DND-41 (cell line): ENCODE data around the gene MBD4.

Experiments
- ATAC-seq: fragments of 200-7000 bp; cut with Tn5 transposase; 3 replicates; pipeline ENCODE4 v1.9.1; 2021; ENCODE audit warnings: low read depth; ENCODE audit not compliant: insufficient read depth
- DNase-seq: peaks from one replicate; pipeline ENCODE4 v3.0.0-alpha.2; 2020
- H2AFZ ChIP-seq: 2 replicates; pipeline ENCODE4 v1.6.0; 2012; ENCODE audit warnings: low read depth, low read length
- H3K27ac ChIP-seq: 2 replicates; pipeline ENCODE4 v1.5.1; 2012; ENCODE audit warnings: low read length, inconsistent platforms
- H3K27me3 ChIP-seq: fragments of 200-600 bp; sonication (generic); 2 replicates; pipeline ENCODE4 v1.6.0; 2012; ENCODE audit warnings: low read length, mild to moderate bottlenecking, inconsistent platforms; ENCODE audit not compliant: insufficient read depth, poor library complexity
- H3K36me3 ChIP-seq: 2 replicates; pipeline ENCODE4 v1.5.1; 2012; ENCODE audit warnings: low read length, inconsistent platforms; ENCODE audit not compliant: insufficient read depth
- H3K4me1 ChIP-seq: 2 replicates; pipeline ENCODE4 v1.5.1; 2012; ENCODE audit warnings: mild to moderate bottlenecking, low read length; ENCODE audit not compliant: insufficient read depth
- H3K4me2 ChIP-seq: 2 replicates; pipeline ENCODE4 v1.6.0; 2012; ENCODE audit warnings: mild to moderate bottlenecking, moderate library complexity, low read length, inconsistent platforms; ENCODE audit not compliant: insufficient read depth
- H3K4me3 ChIP-seq, 2 experiments: fragments of 200-600 bp in 1 of 2; shearing (Covaris generic) in 1 of 2; 2 replicates each; pipeline ENCODE4 v1.5.1; 2012 to 2016; ENCODE audit warnings: inconsistent platforms in 2 of 2, low read length in 2 of 2, mild to moderate bottlenecking in 2 of 2, low read depth in 1 of 2, moderate library complexity in 1 of 2
- H3K79me2 ChIP-seq: 2 replicates; pipeline ENCODE4 v1.6.0; 2012; ENCODE audit warnings: low read length, inconsistent platforms; ENCODE audit not compliant: insufficient read depth
- H3K9ac ChIP-seq: 2 replicates; pipeline ENCODE4 v1.6.0; 2012; ENCODE audit warnings: low read depth, mild to moderate bottlenecking, inconsistent platforms, low read length, moderate library complexity
- H3K9me3 ChIP-seq: 2 replicates; pipeline ENCODE4 v1.5.1; 2012; ENCODE audit warnings: low read length, moderate library complexity, mild to moderate bottlenecking, inconsistent platforms; ENCODE audit not compliant: insufficient read depth, severe bottlenecking
- H4K20me1 ChIP-seq: 2 replicates; pipeline ENCODE4 v1.6.0; 2012; ENCODE audit warnings: low read length; ENCODE audit not compliant: insufficient read depth
- EZH2 ChIP-seq: IDR thresholded peaks from 3 replicates; pipeline ENCODE4 v1.6.1; 2012; ENCODE audit warnings: borderline replicate concordance, low read depth, mild to moderate bottlenecking, moderate library complexity, low read length, inconsistent platforms; ENCODE audit not compliant: severe bottlenecking
- TF ChIP-seq, protein P1 (sequence below): IDR thresholded peaks from 2 replicates; pipeline ENCODE4 v1.5.1; 2012; ENCODE audit warnings: borderline replicate concordance, low read length, moderate library complexity, mild to moderate bottlenecking; ENCODE audit not compliant: poor library complexity, severe bottlenecking; ENCODE audit errors: extremely low read depth

MBD4 gene

GRCh38 chr3:129409541-129409940 is 30.2 kb downstream of the MBD4 start:
- no peaks in the 10 kb centered on the region for H3K4me1 ChIP-seq
- no peaks in the 10 kb centered on the region for H3K9me3 ChIP-seq
- no peaks in the 10 kb centered on the region for H3K27me3 ChIP-seq
- H3K4me2 ChIP-seq = no peak overlapping the region
- H4K20me1 ChIP-seq = no peaks in the 10 kb centered on the region
- H3K27ac ChIP-seq = no peak overlapping the region
- no peak for ATAC-seq
- H3K4me3 ChIP-seq = no peak overlapping the region
- no peak overlapping the region for H3K9ac ChIP-seq
- no peaks in the 10 kb centered on the region for H3K36me3 ChIP-seq
- H3K79me2 ChIP-seq = no peaks in the 10 kb centered on the region
- no peak for DNase-seq
- no peak for TF ChIP-seq EZH2
- TF ChIP-seq, protein P1, sequence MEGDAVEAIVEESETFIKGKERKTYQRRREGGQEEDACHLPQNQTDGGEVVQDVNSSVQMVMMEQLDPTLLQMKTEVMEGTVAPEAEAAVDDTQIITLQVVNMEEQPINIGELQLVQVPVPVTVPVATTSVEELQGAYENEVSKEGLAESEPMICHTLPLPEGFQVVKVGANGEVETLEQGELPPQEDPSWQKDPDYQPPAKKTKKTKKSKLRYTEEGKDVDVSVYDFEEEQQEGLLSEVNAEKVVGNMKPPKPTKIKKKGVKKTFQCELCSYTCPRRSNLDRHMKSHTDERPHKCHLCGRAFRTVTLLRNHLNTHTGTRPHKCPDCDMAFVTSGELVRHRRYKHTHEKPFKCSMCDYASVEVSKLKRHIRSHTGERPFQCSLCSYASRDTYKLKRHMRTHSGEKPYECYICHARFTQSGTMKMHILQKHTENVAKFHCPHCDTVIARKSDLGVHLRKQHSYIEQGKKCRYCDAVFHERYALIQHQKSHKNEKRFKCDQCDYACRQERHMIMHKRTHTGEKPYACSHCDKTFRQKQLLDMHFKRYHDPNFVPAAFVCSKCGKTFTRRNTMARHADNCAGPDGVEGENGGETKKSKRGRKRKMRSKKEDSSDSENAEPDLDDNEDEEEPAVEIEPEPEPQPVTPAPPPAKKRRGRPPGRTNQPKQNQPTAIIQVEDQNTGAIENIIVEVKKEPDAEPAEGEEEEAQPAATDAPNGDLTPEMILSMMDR = no peak
- H2AFZ ChIP-seq = no peak overlapping the region; the same call in 1 of the 2 replicates

GRCh38 chr3:129404610-129405009 is 35.1 kb downstream of the MBD4 start:
- H3K4me1 ChIP-seq = peaks cover 11% of the 10 kb centered on the region
- H3K36me3 ChIP-seq = no peaks in the 10 kb centered on the region
- no peak overlapping the region for H2AFZ ChIP-seq
- no peaks in the 10 kb centered on the region for H3K27me3 ChIP-seq
- H3K27ac ChIP-seq = no peak overlapping the region
- no peak overlapping the region for H3K4me3 ChIP-seq
- H3K9ac ChIP-seq = no peak overlapping the region; the same call in 1 of the 2 replicates
- no peaks in the 10 kb centered on the region for H4K20me1 ChIP-seq
- TF ChIP-seq, protein P1 = no peak
- TF ChIP-seq EZH2 = no peak
- H3K9me3 ChIP-seq = no peaks in the 10 kb centered on the region
- H3K79me2 ChIP-seq = no peaks in the 10 kb centered on the region
- DNase-seq = no peak
- no peak for ATAC-seq
- H3K4me2 ChIP-seq = no peak overlapping the region

- Histone ChIP-seq H3K4me2 (no peak overlapping the region), H2AFZ (no peak overlapping the region), H3K79me2 (peaks cover 2% of the 10 kb centered on the region), H3K27ac (no peak overlapping the region), H3K9ac (no peak overlapping the region), H4K20me1 (no peaks in the 10 kb centered on the region), H3K36me3 (no peaks in the 10 kb centered on the region), H3K4me3 (no peak overlapping the region), H3K4me1 (peaks cover 12% of the 10 kb centered on the region), H3K9me3 (no peaks in the 10 kb centered on the region), H3K27me3 (no peaks in the 10 kb centered on the region)
- no peak for ATAC-seq
- DNase-seq = no peak
- no peak for TF ChIP-seq EZH2
- TF ChIP-seq, protein P1 = no peak
These were observed 35.6 kb downstream of the MBD4 start for GRCh38 chr3:129404130-129404529.

GRCh38 chr3:129403450-129403849 is 36.3 kb downstream of the MBD4 start:
- no peak overlapping the region for H3K4me3 ChIP-seq
- DNase-seq (no peak), ATAC-seq (no peak)
- no peaks in the 10 kb centered on the region for H3K27me3 ChIP-seq
- H3K36me3 ChIP-seq = no peaks in the 10 kb centered on the region
- no peak overlapping the region for H3K9ac ChIP-seq
- H3K9me3 ChIP-seq = no peaks in the 10 kb centered on the region
- peaks cover 16% of the 10 kb centered on the region for H3K4me1 ChIP-seq
- H4K20me1 ChIP-seq = no peaks in the 10 kb centered on the region; the same call in 1 of the 2 replicates
- no peak overlapping the region for H3K27ac ChIP-seq
- no peak for TF ChIP-seq EZH2
- TF ChIP-seq, protein P1 = no peak
- H3K4me2 ChIP-seq = no peak overlapping the region
- H2AFZ ChIP-seq = no peak overlapping the region
- H3K79me2 ChIP-seq = peaks cover 8% of the 10 kb centered on the region
